HepG2 (cell line): ENCODE data around the gene TBC1D14. TPM values are rescaled to one million over a fixed set of nuclear protein-coding genes. Genes with fewer than 3 reads are reported as not detected.
A peak's percentile ranks its signal among the peaks of the same experiment; 100 is the strongest.

ENCODE experiments used
- ATAC-seq: fragments of 200-7000 bp; cut with Tn5 transposase; 3 replicates; pipeline ENCODE4 v1.9.1; 2020; ENCODE audit warnings: mild to moderate bottlenecking, moderate library complexity
- BruUV-seq: library from RNA; stranded (reverse); fragments of 400-500 nt; replicated peaks from 2 replicates; lab custom pipeline; 2021; lab: Mats Ljungman, UMichigan
- CTCF ChIA-PET: fragments of 300-600 bp; formaldehyde crosslinking; extraction: SDS; loops from one replicate; lab custom pipeline; 2021; ENCODE audit warnings: low total read pairs, inconsistent platforms, low intra/inter-chr PET ratio; lab: Yijun Ruan, JAX
- POLR2A ChIA-PET: fragments of 350-600 bp; sonication (Branson Sonifier 250); formaldehyde crosslinking; loops from one replicate; lab custom pipeline; 2020; ENCODE audit warnings: antibody characterized with exemption, inconsistent platforms; lab: Yijun Ruan, JAX
- DNase-seq: peaks from one replicate; pipeline ENCODE4 v3.0.0-alpha.2; 2015; ENCODE audit warnings: low spot score
- FAIRE-seq: peaks from 3 replicates; lab custom pipeline; 2011; peaks lifted over from hg19 to GRCh38; lab: Jason Lieb, UNC
- H2AFZ ChIP-seq: one replicate; pipeline ENCODE4 v1.6.1; 2011; ENCODE audit warnings: low read length, inconsistent platforms
- H3K27ac ChIP-seq: fragments of 300-600 bp; 3 replicates; pipeline ENCODE4 v1.8.0; 2011; ENCODE audit warnings: mixed run types, mild to moderate bottlenecking, mixed read lengths, low read length, inconsistent platforms; ENCODE audit not compliant: insufficient read depth; ENCODE audit errors: extremely low read length
- H3K27me3 ChIP-seq, 2 experiments: fragments of 200-600 bp in 1 of 2; 2 replicates in 1 of 2; 3 replicates in 1 of 2; pipeline versions ENCODE4 v1.6.0 to v1.8.0; 2011; ENCODE audit warnings: low read length in 2 of 2, mild to moderate bottlenecking in 2 of 2, moderate library complexity in 2 of 2, inconsistent platforms in 1 of 2; ENCODE audit not compliant: insufficient read depth in 2 of 2, control insufficient read depth in 1 of 2
- H3K36me3 ChIP-seq, 2 experiments: fragments of 200-600 bp in 1 of 2; replicated peaks in 1 of 2; 2 replicates in 1 of 2; 3 replicates in 1 of 2; pipeline versions ENCODE4 v1.5.1 to v1.8.0; 2011; ENCODE audit warnings: low read length in 2 of 2, inconsistent platforms in 1 of 2; ENCODE audit not compliant: insufficient read depth in 2 of 2, control insufficient read depth in 1 of 2
- H3K4me1 ChIP-seq: 2 replicates; pipeline ENCODE4 v1.5.1; 2012; ENCODE audit warnings: low read length, inconsistent platforms; ENCODE audit not compliant: insufficient read depth
- H3K4me2 ChIP-seq: 2 replicates; pipeline ENCODE4 v1.6.0; 2011; ENCODE audit warnings: low read depth, low read length, inconsistent platforms
- H3K4me3 ChIP-seq, 3 experiments: fragments of 200-600 bp in 1 of 3; sonication (generic), shearing (Covaris generic) in 1 of 3; replicated peaks in 1 of 3; 2 replicates each; pipeline ENCODE4 v1.5.1; 2011 to 2016; ENCODE audit warnings: low read length in 3 of 3, inconsistent platforms in 2 of 3, low read depth in 2 of 3, mild to moderate bottlenecking in 2 of 3, control low read depth in 1 of 3, mixed read lengths in 1 of 3; ENCODE audit not compliant: insufficient read depth in 1 of 3
- H3K79me2 ChIP-seq: one replicate; pipeline ENCODE4 v1.6.1; 2011; ENCODE audit warnings: low read length, inconsistent platforms; ENCODE audit not compliant: insufficient read depth
- H3K9ac ChIP-seq: 2 replicates; pipeline ENCODE4 v1.6.0; 2011; ENCODE audit warnings: mild to moderate bottlenecking, low read depth, low read length, inconsistent platforms; ENCODE audit not compliant: insufficient read depth
- H3K9me3 ChIP-seq: 2 replicates; pipeline ENCODE4 v1.5.1; 2012; ENCODE audit warnings: mild to moderate bottlenecking, low read length
- H4K20me1 ChIP-seq: 2 replicates; pipeline ENCODE4 v1.6.0; 2011; ENCODE audit warnings: inconsistent platforms, mild to moderate bottlenecking, low read length, moderate library complexity; ENCODE audit not compliant: insufficient read depth
- AGO2 ChIP-seq: fragments of 200-400 bp; formaldehyde crosslinking; optimal IDR thresholded peaks from 2 replicates; pipeline ENCODE3; 2017; ENCODE audit warnings: mild to moderate bottlenecking, low read depth, low read length, moderate library complexity
- HDAC2 ChIP-seq: sonication (generic); formaldehyde crosslinking; IDR thresholded peaks from 2 replicates; pipeline ENCODE4 v1.4.0; 2020; ENCODE audit warnings: missing genetic modification reagents
- MYC ChIP-seq: sonication (generic); formaldehyde crosslinking; IDR thresholded peaks from 2 replicates; pipeline ENCODE4 v1.9.0; 2021; ENCODE audit warnings: missing genetic modification reagents, borderline replicate concordance
- POLR2A ChIP-seq, 2 experiments: IDR thresholded peaks; 2 replicates each; pipeline ENCODE4 v1.6.1; 2011; ENCODE audit warnings: low read depth in 2 of 2, low read length in 2 of 2, mild to moderate bottlenecking in 1 of 2, moderate library complexity in 1 of 2; ENCODE audit not compliant: insufficient read depth in 1 of 2
- POLR2AphosphoS2 ChIP-seq: IDR thresholded peaks from 2 replicates; pipeline ENCODE4 v1.6.1; 2011; ENCODE audit warnings: low read depth, low read length, improper control_type of control experiment
- POLR2AphosphoS5 ChIP-seq: IDR thresholded peaks from 2 replicates; pipeline ENCODE4 v1.6.1; 2012; ENCODE audit warnings: low read depth, low read length
- RBM22 ChIP-seq: fragments of 200-400 bp; formaldehyde crosslinking; optimal IDR thresholded peaks from 2 replicates; pipeline ENCODE3; 2017; ENCODE audit warnings: mild to moderate bottlenecking, low read length, moderate library complexity
- TSC22D2 ChIP-seq: sonication (generic); formaldehyde crosslinking; IDR thresholded peaks from 2 replicates; pipeline ENCODE4 v1.5.1; 2020; ENCODE audit warnings: missing genetic modification reagents, mild to moderate bottlenecking, borderline replicate concordance
- WGBS: methylation state at CpG from one replicate; pipeline ENCODE4 v1.1.6; 2017; ENCODE audit warnings: low lambda C conversion rate; 5-methylcytosine and 5-hydroxymethylcytosine counted together
- in situ Hi-C: cut with HindIII; loops from 2 replicates; pipeline ENCODE4 v1.10.0; 2017; ENCODE audit warnings: low pct_unique_long_range_greater_than_20kb; ENCODE audit not compliant: extremely low pct_ligation_motif_present
- intact Hi-C: fragments of 100-400 bp; cut with micrococcal nuclease; formaldehyde crosslinking; loops from one replicate; pipeline ENCODE4 v1.10.0; 2022; ENCODE audit not compliant: unreplicated experiment
- polyA plus RNA-seq, 8 experiments: library from polyadenylated mRNA; depleted of rRNA in 3 of 8; stranded (reverse) in 7 of 8; unstranded in 1 of 8; fragments of >200 nt; fragmentation: Illumina TruSeq in 4 of 8; extraction: Trizol in 4 of 8; gene quantifications; 2 replicates each; pipeline versions ENCODE4 v1.2.1 to v1.2.3, GENCODE V29; 2011 to 2016; ENCODE audit warnings: low read depth in 4 of 8, missing spikeins in 1 of 8, mixed read lengths in 1 of 8; ENCODE audit not compliant: insufficient read depth in 1 of 8
- total RNA-seq, 5 experiments: library from RNA; depleted of rRNA; stranded (reverse); fragments of >200 nt; fragmentation: Illumina TruSeq; extraction: Trizol; gene quantifications; 2 replicates each; pipeline ENCODE4 v1.2.3, GENCODE V29; 2016; ENCODE audit warnings: low read depth in 1 of 5
- TF ChIP-seq, protein P1 (sequence below): fragments of 450-650 bp; IDR thresholded peaks from 2 replicates; pipeline ENCODE4 v1.6.1; 2017; ENCODE audit warnings: mild to moderate bottlenecking

TBC1D14 gene
- total and polyA plus RNA-seq, 2 of the 13 experiments (the other 11 are each of a cell fraction or from before 2014, with no cell fraction given) = 29.5 to 46.5 TPM

DNA sequence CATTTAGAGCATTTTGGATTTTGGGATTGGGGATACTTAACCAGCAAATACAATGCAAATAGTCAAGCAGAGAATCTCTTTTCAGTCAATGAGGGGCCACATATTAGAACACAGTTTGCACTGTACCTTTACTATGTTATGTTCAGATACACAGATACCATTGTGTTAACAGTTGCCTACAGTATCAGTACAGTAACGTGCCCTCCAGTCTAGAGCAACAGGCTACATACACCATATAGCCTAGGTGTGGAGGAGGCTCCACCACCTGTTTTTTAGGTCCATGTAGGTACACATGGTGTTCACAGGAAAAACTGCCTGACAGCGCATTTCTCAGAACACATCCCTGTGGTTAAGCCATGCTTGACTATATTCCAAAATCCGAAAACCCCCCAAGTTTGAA is 149.2 kb downstream of the TBC1D14 start:
- Histone ChIP-seq H3K9ac (no peak overlapping the region), H3K4me2 (no peak overlapping the region), H3K9me3 (no peaks in the 10 kb centered on the region), H3K27me3 (no peaks in the 10 kb centered on the region), H4K20me1 (peaks cover 8% of the 10 kb centered on the region), H3K4me3 (no peak overlapping the region), H3K79me2 (peaks cover 5% of the 10 kb centered on the region), H3K36me3 (peaks cover 16 to 77% of the 10 kb centered on the region in 2 experiments), H2AFZ (no peak overlapping the region), H3K27ac (no peak overlapping the region), H3K4me1 (no peaks in the 10 kb centered on the region)
- CTCF ChIA-PET = no interaction called here
- BruUV-seq = no TSS peak
- ATAC-seq (no peak; the same call in 2 of the 3 replicates), DNase-seq (no peak), FAIRE-seq (no peak)
- POLR2A ChIA-PET = interaction anchor here (0.6 to 2.6 kb wide), 4 partner anchors 9 to 160 kb away, joined by 3 to 10 read pairs (median 4); partner anchors contain the start of gene GRPEL1
- WGBS = 93% methylated on average over 3 of the region's 3 CpGs
- TF ChIP-seq POLR2AphosphoS2 = 0 out of 2 replicates have a peak, but pooled peaks have one; percentile 43
- peak; percentile 30 for TF ChIP-seq AGO2
- TF ChIP-seq HDAC2 (CRISPR knock-in tag) = no peak
- peak; percentile 42; the same call in 1 of the 2 replicates for TF ChIP-seq POLR2AphosphoS5
- peak; percentile 49 for TF ChIP-seq RBM22
- TF ChIP-seq, protein P1, sequence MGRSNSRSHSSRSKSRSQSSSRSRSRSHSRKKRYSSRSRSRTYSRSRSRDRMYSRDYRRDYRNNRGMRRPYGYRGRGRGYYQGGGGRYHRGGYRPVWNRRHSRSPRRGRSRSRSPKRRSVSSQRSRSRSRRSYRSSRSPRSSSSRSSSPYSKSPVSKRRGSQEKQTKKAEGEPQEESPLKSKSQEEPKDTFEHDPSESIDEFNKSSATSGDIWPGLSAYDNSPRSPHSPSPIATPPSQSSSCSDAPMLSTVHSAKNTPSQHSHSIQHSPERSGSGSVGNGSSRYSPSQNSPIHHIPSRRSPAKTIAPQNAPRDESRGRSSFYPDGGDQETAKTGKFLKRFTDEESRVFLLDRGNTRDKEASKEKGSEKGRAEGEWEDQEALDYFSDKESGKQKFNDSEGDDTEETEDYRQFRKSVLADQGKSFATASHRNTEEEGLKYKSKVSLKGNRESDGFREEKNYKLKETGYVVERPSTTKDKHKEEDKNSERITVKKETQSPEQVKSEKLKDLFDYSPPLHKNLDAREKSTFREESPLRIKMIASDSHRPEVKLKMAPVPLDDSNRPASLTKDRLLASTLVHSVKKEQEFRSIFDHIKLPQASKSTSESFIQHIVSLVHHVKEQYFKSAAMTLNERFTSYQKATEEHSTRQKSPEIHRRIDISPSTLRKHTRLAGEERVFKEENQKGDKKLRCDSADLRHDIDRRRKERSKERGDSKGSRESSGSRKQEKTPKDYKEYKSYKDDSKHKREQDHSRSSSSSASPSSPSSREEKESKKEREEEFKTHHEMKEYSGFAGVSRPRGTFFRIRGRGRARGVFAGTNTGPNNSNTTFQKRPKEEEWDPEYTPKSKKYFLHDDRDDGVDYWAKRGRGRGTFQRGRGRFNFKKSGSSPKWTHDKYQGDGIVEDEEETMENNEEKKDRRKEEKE = no peak
- TF ChIP-seq MYC (CRISPR knock-in tag) = no peak
- TF ChIP-seq POLR2A (IDR thresholded peaks at IDR 0.05; ENCODE audit: insufficient read depth in 1 of 2, low read depth in 2 of 2, low read length in 2 of 2) = peak in 1 of 2 experiments; percentile 53; a peak in 1 of 4 replicates
- no peak for TF ChIP-seq TSC22D2 (CRISPR knock-in tag)
- in situ Hi-C loops = no loop called here
- intact Hi-C loops = no loop called here
